ENCODE data around the gene CFHR2.

GRCh38 chr1:196910215-196910614, 33.3 kb upstream of the CFHR2 start:
- no peak for TF ChIP-seq CTCF (IDR thresholded peaks at IDR 0.05)
- TF ChIP-seq EP300 (IDR thresholded peaks at IDR 0.05): no peak
- TF ChIP-seq POLR2A (IDR thresholded peaks at IDR 0.05): no peak

Data from tibial nerve (tissue), 4 donors.